Heart left ventricle (tissue), 16 donors: ENCODE measurements around the gene FAAH2. TPM values are rescaled to one million over a fixed set of nuclear protein-coding genes. Genes with fewer than 3 reads are reported as not detected.
A peak's percentile ranks its signal among the peaks of the same experiment; 100 is the strongest.

Experiments used
- ATAC-seq, 4 donors: fragments of 200-7000 bp; cut with Tn5 transposase; one replicate each; pipeline ENCODE4 v1.9.1; 2020 to 2022; ENCODE audit warnings: moderate library complexity in 4 of 4, mild to moderate bottlenecking in 3 of 4, moderate number of reproducible peaks in 1 of 4
- DNase-seq, 5 donors: peaks; one replicate each; pipeline ENCODE4 v3.0.0-alpha.2; 2020
- H3K27ac ChIP-seq, 12 donors: fragments of 200-600 bp; sonication (generic) in 4 of 12; one replicate each; pipeline versions ENCODE4 v1.5.0 to v1.8.0; 2016 to 2022; ENCODE audit warnings: mild to moderate bottlenecking in 2 of 12
- H3K27me3 ChIP-seq, 9 donors: fragments of 200-600 bp; sonication (generic) in 2 of 9; one replicate each; pipeline versions ENCODE4 v1.5.1 to v1.8.0; 2016 to 2022; ENCODE audit warnings: mild to moderate bottlenecking in 3 of 9
- H3K36me3 ChIP-seq, 9 donors: fragments of 200-600 bp; sonication (generic) in 2 of 9; one replicate each; pipeline versions ENCODE4 v1.5.0 to v1.8.0; 2018 to 2022; ENCODE audit warnings: mild to moderate bottlenecking in 2 of 9
- H3K4me1 ChIP-seq, 12 donors: fragments of 200-600 bp; sonication (generic) in 4 of 12; one replicate each; pipeline versions ENCODE4 v1.5.0 to v1.8.0; 2016 to 2022; ENCODE audit warnings: mild to moderate bottlenecking in 3 of 12
- H3K4me3 ChIP-seq, 12 donors: fragments of 200-600 bp; sonication (generic) in 4 of 12; one replicate each; pipeline versions ENCODE4 v1.5.0 to v1.8.0; 2017 to 2022; ENCODE audit warnings: mild to moderate bottlenecking in 9 of 12, moderate library complexity in 4 of 12
- H3K9me3 ChIP-seq, 12 donors: fragments of 200-600 bp; sonication (generic) in 4 of 12; one replicate each; pipeline versions ENCODE4 v1.5.0 to v1.8.0; 2016 to 2022; ENCODE audit warnings: mild to moderate bottlenecking in 1 of 12
- CTCF ChIP-seq, 12 donors: fragments of 200-600 bp; sonication (generic) in 4 of 12; IDR thresholded peaks; one replicate each; pipeline versions ENCODE4 v1.5.0 to v1.8.0; 2018 to 2022; ENCODE audit warnings: antibody characterized with exemption in 12 of 12, mild to moderate bottlenecking in 5 of 12
- POLR2A ChIP-seq, 2 donors: fragments of 450-650 bp; IDR thresholded peaks; one replicate each; pipeline ENCODE4 v1.6.1; 2017; ENCODE audit warnings: antibody characterized with exemption in 2 of 2, mild to moderate bottlenecking in 2 of 2, moderate library complexity in 2 of 2
- WGBS, 4 donors: extraction: QIAGEN DNeasy Blood & Tissue Kit in 2 of 4; methylation state at CpG; one replicate each; pipeline versions ENCODE4 v1.1.5 to v1.1.7; 2013 to 2018; 5-methylcytosine and 5-hydroxymethylcytosine counted together
- intact Hi-C, 10 donors: fragments of 100-400 bp; cut with DNase I; formaldehyde crosslinking; loops; one replicate each; pipeline versions ENCODE4 v1.11.1 to v1.14.2; 2022
- polyA plus RNA-seq, 2 donors: library from polyadenylated mRNA; stranded (reverse); fragments of 200-250 nt; gene quantifications; one replicate each; pipeline ENCODE4 v1.2.3, GENCODE V29; 2013
- total RNA-seq, 9 donors: library from RNA; depleted of rRNA in 2 of 9; stranded (reverse); fragments of >200 nt in 2 of 9; fragmentation: NEBNext Ultra II Directional in 3 of 9; extraction: Animal tissue kit (Norgen Biotek cat#: 25700) in 3 of 9; gene quantifications; one replicate each; pipeline versions ENCODE4 v1.1.0 to v1.2.4, GENCODE V29; 2016 to 2023
- donor health status: ischemic (EF 13 %, LVEDD 7.1; RV severe dilation, severe dysfunction).
- donor health status: healthy with polysubstance abuse.
- donor health status: DM: no; HTN: yes; CAD: no.
- donor health status: DM: no; HTN: no; CAD: no.
- donor health status: ischemic (EF 25% LVEDD 6.9; RV normal size, moderate dysfunction).
- donor health status: ischemic (EF 25% LVEDD 5.7; RV mildly dilated, moderate dysfunction).
- donor health status: healthy.
- donor health status: DM: yes; HTN: yes; CAD: no.
- donor health status: ischemic (EF 35%, LVEDD 5.7; RV mildly dilated, moderate dysfunction).
- donor health status: nonischemic (EF 11% LVEDD 7.7; RV severe dilation, severe dysfunction).
- donor health status: DM: yes; HTN: yes; CAD: no.
- donor health status: PGD.
- donor health status: ischemic (EF 29% LVEDD 5.4; RV normal size, mild dysfunction).
- donor health status: nonischemic (EF 23%, LVEDD 6.1; RV moderate dilation, normal function).

FAAH2 gene
- total and polyA plus RNA-seq, 11 donors, result 0.10 to 1.6 (median 0.37) TPM; not detected in 4

- intact Hi-C loops, result loop anchor here in 8 of 10 donors (2.0 to 10.0 kb wide), 6 partner anchors 289 to 659 kb away; no protein-coding TSS in a partner anchor
- ATAC-seq (peak in 1 of 4 donors; percentile 33), DNase-seq (no peak)
- no peaks in the 10 kb centered on the region for H3K36me3 ChIP-seq
- H3K27me3 ChIP-seq, result no peaks in the 10 kb centered on the region
- H3K9me3 ChIP-seq, result peaks cover 0 to 5% (median 0%) of the 10 kb centered on the region in 12 donors
- no peak overlapping the region for H3K4me3 ChIP-seq
- WGBS, 4 donors, result 18 to 39% (median 33%) methylated on average over 3 to 4 of the region's 4 CpGs
- H3K4me1 ChIP-seq, result no peaks in the 10 kb centered on the region
- TF ChIP-seq POLR2A (IDR thresholded peaks at IDR 0.05) (no peak), CTCF (IDR thresholded peaks at IDR 0.05) (peak; percentile 16 to 51 (median 38))
- no peak overlapping the region for H3K27ac ChIP-seq
These were observed 167.4 kb downstream of the FAAH2 start for GRCh38 chrX:57453901-57454300.

- H3K27ac ChIP-seq, result no peak overlapping the region
- WGBS, 4 donors, result 77 to 86% (median 82%) methylated on average over 5 to 6 of the region's 6 CpGs
- intact Hi-C loops, result no loop called here
- no peaks in the 10 kb centered on the region for H3K4me1 ChIP-seq
- TF ChIP-seq CTCF (IDR thresholded peaks at IDR 0.05) (no peak), POLR2A (IDR thresholded peaks at IDR 0.05) (no peak)
- DNase-seq (no peak), ATAC-seq (no peak)
- H3K36me3 ChIP-seq, result no peaks in the 10 kb centered on the region
- H3K27me3 ChIP-seq, result no peaks in the 10 kb centered on the region
- peaks cover 0 to 5% (median 0%) of the 10 kb centered on the region in 12 donors for H3K9me3 ChIP-seq
- H3K4me3 ChIP-seq, result no peak overlapping the region
These were observed 195.0 kb downstream of the FAAH2 start for GRCh38 chrX:57481514-57481913.

- intact Hi-C loops, result no loop called here
- no peak overlapping the region for H3K4me3 ChIP-seq
- no peak overlapping the region for H3K27ac ChIP-seq
- 79 to 87% (median 83%) methylated on average over 5 of the region's 5 CpGs for WGBS, 4 donors
- no peaks in the 10 kb centered on the region for H3K4me1 ChIP-seq
- no peak for DNase-seq
- TF ChIP-seq CTCF (IDR thresholded peaks at IDR 0.05) (no peak), POLR2A (IDR thresholded peaks at IDR 0.05) (no peak)
- H3K27me3 ChIP-seq, result peaks cover 0 to 35% (median 0%) of the 10 kb centered on the region in 9 donors
- no peak for ATAC-seq
- H3K36me3 ChIP-seq, result no peaks in the 10 kb centered on the region
- peaks cover 0 to 9% (median 0%) of the 10 kb centered on the region in 12 donors for H3K9me3 ChIP-seq
These were observed 230.0 kb downstream of the FAAH2 start for GRCh38 chrX:57516491-57516890.

- peaks cover 0 to 20% (median 0%) of the 10 kb centered on the region in 9 donors for H3K27me3 ChIP-seq
- H3K9me3 ChIP-seq, result peaks cover 0 to 15% (median 0%) of the 10 kb centered on the region in 12 donors
- H3K4me1 ChIP-seq, result no peaks in the 10 kb centered on the region
- DNase-seq (no peak), ATAC-seq (no peak)
- H3K4me3 ChIP-seq, result no peak overlapping the region
- no peak overlapping the region for H3K27ac ChIP-seq
- 71 to 87% (median 83%) methylated on average over 2 of the region's 2 CpGs for WGBS, 4 donors
- H3K36me3 ChIP-seq, result no peaks in the 10 kb centered on the region
- intact Hi-C loops, result no loop called here
- TF ChIP-seq CTCF (IDR thresholded peaks at IDR 0.05) (no peak), POLR2A (IDR thresholded peaks at IDR 0.05) (no peak)
These were observed 233.1 kb downstream of the FAAH2 start for GRCh38 chrX:57519578-57520118.
